Ovary (tissue), 3 donors: ENCODE measurements around the gene OSBPL3.

ENCODE experiments used
- CTCF ChIP-seq, 3 donors: fragments of 450-650 bp in 2 of 3; fragments of 200-600 bp in 1 of 3; IDR thresholded peaks; one replicate each; pipeline versions ENCODE4 v1.5.1 to v1.8.0; 2016 to 2022; ENCODE audit warnings: antibody characterized with exemption in 3 of 3, mild to moderate bottlenecking in 1 of 3
- EP300 ChIP-seq: sonication (generic); formaldehyde crosslinking; IDR thresholded peaks from one replicate; pipeline ENCODE4 v1.6.1; 2017; ENCODE audit warnings: antibody characterized with exemption
- POLR2A ChIP-seq: fragments of 450-650 bp; IDR thresholded peaks from one replicate; pipeline ENCODE4 v1.6.1; 2017; ENCODE audit warnings: antibody characterized with exemption, mild to moderate bottlenecking, moderate library complexity
- donor health status: DM: no; HTN: no; CAD: no.

GRCh38 chr7:24970676-24971075 lies 9.3 kb downstream of the OSBPL3 start:
- no peak for TF ChIP-seq CTCF (IDR thresholded peaks at IDR 0.05)
- no peak for TF ChIP-seq POLR2A
- TF ChIP-seq EP300 = no peak
